Left ventricle myocardium superior (tissue), 1 donor: Measurements from ENCODE around the gene KRT75. TPM values are rescaled to one million over a fixed set of nuclear protein-coding genes. Genes with fewer than 3 reads are reported as not detected.
"Not testable (repeated sequence)": the region's sequence is repeated elsewhere in the genome, so short reads cannot be mapped to it uniquely, and the experiment has no call there.

Source experiments
- ATAC-seq: fragments of 200-7000 bp; cut with Tn5 transposase; one replicate; pipeline ENCODE4 v1.9.1; 2020; ENCODE audit warnings: mild to moderate bottlenecking, moderate library complexity
- DNase-seq: peaks from one replicate; pipeline ENCODE4 v3.0.0-alpha.2; 2020
- intact Hi-C: fragments of 100-400 bp; cut with micrococcal nuclease; formaldehyde crosslinking; loops from one replicate; pipeline ENCODE4 v1.11.0; 2022
- total RNA-seq: library from RNA; stranded (reverse); fragmentation: NEBNext Ultra II Directional; extraction: Animal tissue kit (Norgen Biotek cat#: 25700); gene quantifications from one replicate; pipeline ENCODE4 v1.2.1, GENCODE V29; 2021
- donor health status: DM: no; HTN: yes; CAD: no; lungs with severe emphysema.

KRT75 gene
- total RNA-seq, 1 donor from 2014 or later, result not detected

- ATAC-seq, result no peak
- intact Hi-C loops, result no loop called here
Observed at GRCh38 chr12:52423035-52423434, 11.1 kb downstream of the KRT75 start.

GRCh38 chr12:52419656-52420055 lies 14.5 kb downstream of the KRT75 start:
- DNase-seq, result no peak
- intact Hi-C loops, result no loop called here
- no peak for ATAC-seq

More at GRCh38 chr12:52423035-52423434, 11.1 kb downstream of the KRT75 start:
- no peak for DNase-seq

- DNase-seq (no peak), ATAC-seq (no peak)
- intact Hi-C loops, result no loop called here
Observed at GRCh38 chr12:52418576-52419110, 15.5 kb downstream of the KRT75 start.

- no peak for ATAC-seq
- DNase-seq, result no peak
- intact Hi-C loops, result no loop called here
Observed at GRCh38 chr12:52417740-52418139, 16.4 kb downstream of the KRT75 start.

DNA sequence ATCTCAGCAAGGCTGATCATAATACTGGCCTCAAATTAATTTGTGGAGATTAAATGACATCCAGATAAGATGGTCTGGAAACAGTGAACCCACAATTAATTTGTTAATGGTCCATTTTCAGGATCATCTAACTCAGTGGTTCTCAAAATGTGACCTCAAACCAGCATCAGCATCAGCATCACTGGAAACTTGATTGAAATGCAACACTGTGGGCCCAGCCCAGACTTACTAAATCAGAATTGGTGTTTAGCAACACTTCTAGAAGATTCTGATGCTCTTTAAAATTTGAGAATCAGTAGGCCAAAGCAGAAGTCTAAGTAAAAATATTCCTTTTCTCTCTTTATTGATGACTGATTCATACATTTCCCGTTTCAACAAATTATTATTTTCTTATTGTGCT lies 17.4 kb downstream of the KRT75 start:
- DNase-seq (no peak), ATAC-seq (peak; percentile 58)
- intact Hi-C loops, result no loop called here

GRCh38 chr12:52415870-52416750 lies 18.1 kb downstream of the KRT75 start:
- intact Hi-C loops, result no loop called here
- ATAC-seq, result peak; percentile 96
- DNase-seq, result no peak

DNA sequence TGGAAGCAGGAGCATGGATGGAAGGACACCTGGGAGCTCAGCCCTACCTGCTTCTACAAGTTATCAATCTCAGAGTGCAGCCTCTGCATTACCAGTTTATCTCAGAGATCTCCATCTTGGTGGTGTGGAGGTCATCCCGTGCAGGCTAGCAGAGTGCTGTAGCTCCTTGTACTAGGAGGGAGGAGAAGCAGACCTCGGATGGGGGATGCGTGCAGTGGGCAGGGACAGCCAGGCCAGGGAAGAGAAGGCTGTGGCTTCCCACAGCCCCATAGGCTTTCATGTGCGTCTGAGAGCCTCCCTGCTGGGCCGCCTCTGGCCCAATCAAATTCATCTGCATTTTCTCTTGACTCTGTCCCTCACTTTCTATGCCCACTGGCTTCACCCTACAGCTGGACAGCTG lies 19.2 kb downstream of the KRT75 start:
- ATAC-seq, result no peak
- no peak for DNase-seq
- intact Hi-C loops, result no loop called here

- intact Hi-C loops, result no loop called here
- DNase-seq (no peak), ATAC-seq (no peak)
Observed at GRCh38 chr12:52413782-52414345, 20.3 kb downstream of the KRT75 start.

DNA sequence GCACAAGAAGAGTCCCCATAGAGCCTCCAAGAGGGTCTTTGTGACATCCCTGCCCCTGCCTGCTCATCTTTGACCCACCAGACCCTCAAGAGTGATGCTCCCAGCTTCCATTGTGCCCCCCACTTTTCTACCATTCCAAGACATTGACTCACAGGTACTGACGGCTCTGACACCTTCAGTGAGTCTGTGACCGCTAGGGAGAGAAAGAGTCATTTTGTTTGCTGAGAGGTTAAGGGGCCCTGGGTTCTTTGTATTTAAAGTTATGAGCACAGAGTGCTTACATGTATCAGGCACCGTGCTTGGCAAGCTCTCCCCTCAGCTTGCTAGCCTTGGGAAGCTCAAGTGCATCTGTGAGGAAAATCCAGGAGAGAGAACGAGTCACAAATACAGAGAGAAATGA lies 21.0 kb downstream of the KRT75 start:
- no peak for ATAC-seq
- intact Hi-C loops, result no loop called here
- DNase-seq, result no peak

DNA sequence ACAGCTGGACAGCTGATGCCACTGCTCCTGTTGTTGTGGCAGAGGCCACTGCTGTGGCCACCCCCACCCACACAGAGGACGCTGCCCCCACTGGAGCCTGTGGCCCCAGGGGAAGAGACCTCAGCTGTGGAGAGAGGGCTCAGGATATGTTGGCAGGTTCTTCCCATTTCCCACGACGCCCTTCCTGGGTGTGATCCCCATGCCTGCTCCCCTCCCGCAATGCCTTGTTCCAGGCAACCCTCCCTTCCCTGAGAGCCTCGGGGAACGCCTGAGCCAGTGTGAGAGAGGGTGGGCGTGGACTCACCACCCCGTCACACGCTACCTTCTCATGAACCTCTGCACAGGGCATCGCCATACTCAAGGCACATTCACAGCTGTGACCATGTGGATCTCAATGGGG lies 22.4 kb downstream of the KRT75 start:
- no peak for DNase-seq
- no peak for ATAC-seq
- intact Hi-C loops, result no loop called here

DNA sequence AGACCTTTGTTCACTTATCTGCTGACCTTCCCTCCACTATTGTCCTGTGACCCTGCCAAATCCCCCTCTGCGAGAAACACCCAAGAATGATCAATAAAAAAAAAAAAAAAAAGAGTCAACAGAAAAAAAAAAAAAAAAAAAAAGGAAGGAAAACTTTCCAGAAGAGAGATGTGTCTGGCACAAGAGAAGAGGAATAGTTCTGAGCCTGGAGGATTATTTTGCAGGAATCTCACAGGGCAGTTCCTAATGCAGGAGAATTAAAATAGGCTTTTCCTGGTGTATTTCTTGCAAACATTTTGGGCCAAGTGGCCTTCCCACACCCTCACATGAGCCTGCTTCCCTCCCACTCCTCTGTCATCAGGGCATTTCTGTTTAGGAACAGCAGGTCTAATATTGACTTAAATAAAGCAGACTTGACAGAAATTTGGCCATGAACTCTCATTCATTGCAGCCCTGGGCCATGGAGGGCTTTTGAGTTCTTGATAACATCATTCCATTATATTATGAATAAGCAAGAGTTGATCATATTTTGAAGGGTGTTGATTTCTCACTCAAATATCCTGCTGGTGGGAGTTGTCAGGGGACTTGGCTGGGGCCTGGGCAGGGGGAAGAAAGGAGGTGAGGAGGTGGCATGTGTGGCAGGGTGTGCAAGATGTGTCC lies 23.5 kb downstream of the KRT75 start:
- intact Hi-C loops, DNase-seq: not testable (repeated sequence)
- ATAC-seq, result peak; percentile 50

GRCh38 chr12:52407918-52408317 lies 26.3 kb downstream of the KRT75 start:
- intact Hi-C loops, result no loop called here
- ATAC-seq (no peak), DNase-seq (no peak)

- ATAC-seq, result no peak
- intact Hi-C loops, result no loop called here
Observed at GRCh38 chr12:52405922-52406385, 28.2 kb downstream of the KRT75 start, which contains the start of gene KRT82. TSS of gene KRT82 (minus strand) at chr12:52406335. CDS start at chr12:52406277, 58 bp downstream.

DNA sequence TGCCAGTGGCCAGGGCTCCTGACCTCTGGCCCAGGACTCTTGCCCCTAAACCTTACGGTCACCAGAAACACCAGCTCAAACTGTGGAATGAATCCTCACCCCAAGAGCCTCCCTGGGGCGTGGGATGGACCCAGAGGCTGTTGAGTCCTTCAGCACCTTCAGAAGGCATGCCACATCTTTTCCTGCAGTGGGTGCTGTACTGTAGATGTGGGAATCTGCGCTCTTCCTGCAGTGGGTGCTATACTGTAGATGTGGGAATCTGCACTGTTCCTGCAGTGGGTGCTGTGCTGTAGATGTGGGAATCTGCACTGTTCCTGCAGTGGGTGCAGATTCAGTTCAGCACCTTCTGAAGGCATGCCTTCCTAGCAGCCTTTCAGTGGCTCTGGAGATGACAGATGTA lies 29.2 kb downstream of the KRT75 start:
- ATAC-seq (no peak), DNase-seq (no peak)
- intact Hi-C loops, result no loop called here

More at GRCh38 chr12:52405922-52406385, 28.2 kb downstream of the KRT75 start, which contains the start of gene KRT82:
- DNase-seq, result no peak

DNA sequence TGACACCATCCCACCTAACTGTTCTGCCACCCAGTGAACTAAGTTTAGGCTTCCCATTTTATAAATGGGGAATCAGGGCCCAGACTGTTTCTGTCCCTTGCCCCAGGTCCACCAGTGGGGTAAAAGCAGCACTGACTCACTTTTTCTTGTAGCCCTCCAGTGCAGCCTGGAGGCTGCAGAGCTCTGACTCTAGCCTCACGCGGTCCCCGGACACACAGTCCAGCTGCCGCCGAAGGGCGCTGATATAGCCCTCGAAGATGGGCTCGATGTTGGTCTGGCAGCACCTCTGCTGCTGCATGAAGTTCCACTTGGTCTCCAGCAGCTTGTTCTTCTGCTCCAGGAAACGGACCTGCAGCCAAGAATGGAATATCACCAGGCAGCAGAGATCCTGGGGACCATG lies 30.6 kb downstream of the KRT75 start:
- ATAC-seq, result no peak
- intact Hi-C loops, result no loop called here
- no peak for DNase-seq

DNA sequence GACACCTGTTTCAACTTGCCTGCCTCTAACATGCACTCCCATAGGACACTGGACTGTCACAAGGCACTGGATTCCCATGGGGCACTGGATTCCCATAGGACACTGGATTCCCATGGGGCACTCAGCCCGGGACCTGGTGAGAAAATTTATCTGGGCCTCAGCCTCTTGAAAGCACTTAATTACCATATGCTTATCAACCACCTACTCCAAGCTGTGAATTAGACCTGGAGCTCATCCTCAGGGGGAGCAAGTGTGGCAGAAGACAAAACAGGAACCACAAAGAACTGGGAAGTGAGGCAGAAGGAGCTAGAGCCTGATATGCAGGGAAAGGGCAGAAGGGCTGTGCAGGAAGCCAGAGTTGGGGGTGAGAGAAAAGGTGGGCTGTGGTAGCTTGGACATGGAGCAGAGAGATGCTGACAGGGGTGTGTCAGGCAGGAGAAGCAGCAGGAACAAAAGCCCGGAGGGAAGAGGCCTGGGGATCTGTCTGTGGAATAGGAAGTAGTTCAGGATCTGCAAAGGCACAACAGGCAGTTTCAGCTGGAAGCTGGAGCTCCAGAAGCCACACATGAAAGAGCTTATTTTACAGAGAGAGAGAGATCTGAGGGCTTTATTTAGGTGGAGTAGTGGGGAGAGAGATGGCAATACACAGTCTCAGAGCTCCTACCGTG lies 31.2 kb downstream of the KRT75 start:
- DNase-seq (no peak), ATAC-seq (no peak)
- intact Hi-C loops, result no loop called here

- ATAC-seq, result no peak
- intact Hi-C loops, result no loop called here
- DNase-seq, result no peak
Observed at GRCh38 chr12:52402377-52402776, 31.8 kb downstream of the KRT75 start.

GRCh38 chr12:52401926-52402325 lies 32.2 kb downstream of the KRT75 start:
- intact Hi-C loops, result no loop called here
- no peak for DNase-seq
- ATAC-seq, result no peak

DNA sequence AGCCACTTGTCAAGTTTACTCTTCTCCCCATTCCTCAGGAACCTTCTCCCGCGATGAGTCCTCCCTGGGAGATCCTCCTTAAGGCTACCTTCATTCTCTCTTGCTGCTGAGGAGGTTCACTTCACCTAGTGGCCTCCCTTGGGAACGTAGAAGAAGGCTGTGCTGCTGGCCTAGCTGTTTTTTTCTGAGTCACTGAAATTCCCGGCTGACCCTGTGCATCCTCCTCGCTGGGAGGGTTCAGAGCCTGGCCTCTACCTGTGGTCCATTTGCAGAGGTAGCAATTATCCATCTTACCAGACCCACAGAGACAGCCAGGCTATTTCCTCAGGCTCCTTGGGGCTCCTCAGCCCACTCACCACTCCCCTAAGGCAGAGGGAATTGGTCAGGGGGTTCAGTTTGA lies 32.6 kb downstream of the KRT75 start:
- intact Hi-C loops, result no loop called here
- ATAC-seq (no peak), DNase-seq (no peak)
